Parathyroid adenoma (tissue), 2 donors: ENCODE measurements around the gene REG1A.

ENCODE experiments used
- H2AFZ ChIP-seq: fragments of 300-600 bp; sonication (generic); one replicate; pipeline ENCODE4 v1.7.0; 2017; ENCODE audit warnings: antibody characterized with exemption, mild to moderate bottlenecking
- H3K27ac ChIP-seq: fragments of 300-600 bp; sonication (generic); one replicate; pipeline ENCODE4 v1.7.0; 2017
- H3K27me3 ChIP-seq: fragments of 300-600 bp; sonication (generic); one replicate; pipeline ENCODE4 v1.7.0; 2017; ENCODE audit warnings: low read length; ENCODE audit not compliant: control insufficient read depth, insufficient read depth
- H3K36me3 ChIP-seq: fragments of 300-600 bp; sonication (generic); one replicate; pipeline ENCODE4 v1.7.0; 2017; ENCODE audit warnings: low read length; ENCODE audit not compliant: control insufficient read depth, insufficient read depth
- H3K4me1 ChIP-seq: fragments of 300-600 bp; sonication (generic); one replicate; pipeline ENCODE4 v1.7.0; 2017; ENCODE audit warnings: control low read depth
- H3K4me2 ChIP-seq: fragments of 300-600 bp; sonication (generic); one replicate; pipeline ENCODE4 v1.7.0; 2017; ENCODE audit warnings: low read length
- H3K4me3 ChIP-seq: fragments of 300-600 bp; sonication (generic); one replicate; pipeline ENCODE4 v1.7.0; 2017; ENCODE audit warnings: low read depth, low read length
- H3K79me2 ChIP-seq: fragments of 300-600 bp; sonication (generic); one replicate; pipeline ENCODE4 v1.7.0; 2017; ENCODE audit warnings: control low read depth
- H3K9ac ChIP-seq: fragments of 300-600 bp; sonication (generic); one replicate; pipeline ENCODE4 v1.7.0; 2017; ENCODE audit warnings: mild to moderate bottlenecking
- H3K9me3 ChIP-seq: fragments of 300-600 bp; sonication (generic); one replicate; pipeline ENCODE4 v1.7.0; 2017; ENCODE audit warnings: low read length; ENCODE audit not compliant: control insufficient read depth
- CTCF ChIP-seq: fragments of 300-600 bp; sonication (generic); IDR thresholded peaks from one replicate; pipeline ENCODE4 v1.7.0; 2017; ENCODE audit warnings: antibody characterized with exemption, mild to moderate bottlenecking
- donor health status: primary hyperparathyroidism.

The REG1A gene

GRCh38 chr2:79097843-79098242, 22.4 kb upstream of the REG1A start:
- no peak overlapping the region for H3K4me2 ChIP-seq
- no peak overlapping the region for H2AFZ ChIP-seq
- H3K4me1 ChIP-seq: no peaks in the 10 kb centered on the region
- H3K4me3 ChIP-seq: no peak overlapping the region
- no peaks in the 10 kb centered on the region for H3K9me3 ChIP-seq
- no peak overlapping the region for H3K27ac ChIP-seq
- H3K27me3 ChIP-seq: no peaks in the 10 kb centered on the region
- H3K79me2 ChIP-seq: no peaks in the 10 kb centered on the region
- H3K36me3 ChIP-seq: no peaks in the 10 kb centered on the region
- TF ChIP-seq CTCF: no peak
- H3K9ac ChIP-seq: no peak overlapping the region

GRCh38 chr2:79099140-79099686, 21.1 kb upstream of the REG1A start:
- Histone ChIP-seq H3K9me3 (no peaks in the 10 kb centered on the region), H3K79me2 (no peaks in the 10 kb centered on the region), H3K4me2 (no peak overlapping the region), H2AFZ (no peak overlapping the region), H3K4me1 (no peaks in the 10 kb centered on the region), H3K27me3 (no peaks in the 10 kb centered on the region), H3K4me3 (no peak overlapping the region), H3K9ac (no peak overlapping the region), H3K36me3 (no peaks in the 10 kb centered on the region), H3K27ac (no peak overlapping the region)
- TF ChIP-seq CTCF: no peak

GRCh38 chr2:79100285-79100684, 20.0 kb upstream of the REG1A start:
- Histone ChIP-seq H3K9ac (no peak overlapping the region), H3K79me2 (no peaks in the 10 kb centered on the region), H3K4me3 (no peak overlapping the region), H3K27me3 (no peaks in the 10 kb centered on the region), H3K4me1 (no peaks in the 10 kb centered on the region), H3K4me2 (no peak overlapping the region), H3K9me3 (no peaks in the 10 kb centered on the region), H3K27ac (no peak overlapping the region), H2AFZ (no peak overlapping the region), H3K36me3 (no peaks in the 10 kb centered on the region)
- TF ChIP-seq CTCF: no peak

GRCh38 chr2:79101024-79101423, 19.3 kb upstream of the REG1A start:
- no peak overlapping the region for H2AFZ ChIP-seq
- no peak overlapping the region for H3K4me3 ChIP-seq
- H3K9me3 ChIP-seq: no peaks in the 10 kb centered on the region
- no peak overlapping the region for H3K4me2 ChIP-seq
- H3K36me3 ChIP-seq: no peaks in the 10 kb centered on the region
- no peaks in the 10 kb centered on the region for H3K27me3 ChIP-seq
- H3K4me1 ChIP-seq: no peaks in the 10 kb centered on the region
- TF ChIP-seq CTCF: no peak
- H3K79me2 ChIP-seq: no peaks in the 10 kb centered on the region
- H3K27ac ChIP-seq: no peak overlapping the region
- H3K9ac ChIP-seq: no peak overlapping the region

GRCh38 chr2:79103214-79103613, 17.1 kb upstream of the REG1A start:
- no peak overlapping the region for H3K4me2 ChIP-seq
- no peaks in the 10 kb centered on the region for H3K9me3 ChIP-seq
- no peak overlapping the region for H3K4me3 ChIP-seq
- H3K36me3 ChIP-seq: no peaks in the 10 kb centered on the region
- no peak overlapping the region for H2AFZ ChIP-seq
- H3K9ac ChIP-seq: no peak overlapping the region
- H3K27me3 ChIP-seq: no peaks in the 10 kb centered on the region
- no peaks in the 10 kb centered on the region for H3K4me1 ChIP-seq
- no peak overlapping the region for H3K27ac ChIP-seq
- no peak for TF ChIP-seq CTCF
- H3K79me2 ChIP-seq: no peaks in the 10 kb centered on the region
